Esophagus muscularis mucosa (tissue), 4 donors: ENCODE data around the gene DCD.

Experiments used
- CTCF ChIP-seq, 3 experiments: fragments of 200-600 bp in 2 of 3; fragments of 450-650 bp in 1 of 3; sonication (generic) in 2 of 3; IDR thresholded peaks; one replicate each; pipeline ENCODE4 v1.5.1; 2017 to 2019; ENCODE audit warnings: antibody characterized with exemption in 3 of 3, mild to moderate bottlenecking in 2 of 3, moderate library complexity in 1 of 3
- EP300 ChIP-seq: sonication (generic); formaldehyde crosslinking; IDR thresholded peaks from one replicate; pipeline ENCODE4 v1.6.1; 2017; ENCODE audit warnings: antibody characterized with exemption
- POLR2A ChIP-seq: fragments of 450-650 bp; IDR thresholded peaks from one replicate; pipeline ENCODE4 v1.6.1; 2017; ENCODE audit warnings: antibody characterized with exemption, moderate library complexity, mild to moderate bottlenecking, low read depth
- POLR2AphosphoS5 ChIP-seq, 2 donors: sonication (generic); formaldehyde crosslinking; IDR thresholded peaks; one replicate each; pipeline ENCODE4 v1.6.1; 2017; ENCODE audit warnings: antibody characterized with exemption in 2 of 2

- TF ChIP-seq CTCF (IDR thresholded peaks at IDR 0.05) (no peak), POLR2AphosphoS5 (IDR thresholded peaks at IDR 0.05) (no peak), POLR2A (no peak), EP300 (no peak)
Observed at GRCh38 chr12:54608156-54608555, 40.0 kb downstream of the DCD start.
